H1 (cell line): ENCODE results near the gene RARRES1. TPM values are rescaled to one million over a fixed set of nuclear protein-coding genes. Genes with fewer than 3 reads are reported as not detected.

Experiments used
- CTCF ChIA-PET: fragments of 300-600 bp; sonication (Branson Sonifier 250); formaldehyde crosslinking; loops from one replicate; lab custom pipeline; 2021; ENCODE audit not compliant: partially characterized antibody; lab: Charles Lee
- POLR2A ChIA-PET: fragments of 300-600 bp; sonication (Branson Sonifier 250); formaldehyde crosslinking; loops from one replicate; lab custom pipeline; 2021; ENCODE audit warnings: inconsistent platforms; ENCODE audit not compliant: partially characterized antibody; lab: Charles Lee
- DNase-seq, 2 experiments: peaks; one replicate each; pipeline versions ENCODE4 v3.0.0 to v3.0.0-alpha.2; 2010 to 2022; ENCODE audit warnings: low spot score in 2 of 2, low read depth in 1 of 2, mixed read lengths in 1 of 2
- FAIRE-seq: peaks from 2 replicates; lab custom pipeline; 2011; peaks lifted over from hg19 to GRCh38; lab: Jason Lieb, UNC
- H2AFZ ChIP-seq: 2 replicates; pipeline ENCODE4 v1.8.1; 2012; ENCODE audit warnings: low read length, inconsistent platforms
- H2AK5ac ChIP-seq: 2 replicates; pipeline ENCODE4 v1.6.1; 2013; ENCODE audit warnings: low read depth, low read length
- H2BK120ac ChIP-seq: replicated peaks from 2 replicates; pipeline ENCODE3; 2013; ENCODE audit warnings: low read depth, low read length, inconsistent platforms
- H2BK12ac ChIP-seq: 2 replicates; pipeline ENCODE4 v1.6.1; 2013; ENCODE audit warnings: low read depth, low read length
- H2BK15ac ChIP-seq: 2 replicates; pipeline ENCODE4 v1.6.1; 2013; ENCODE audit warnings: low read length
- H2BK20ac ChIP-seq: 2 replicates; pipeline ENCODE4 v1.6.1; 2013; ENCODE audit warnings: low read length
- H2BK5ac ChIP-seq: 2 replicates; pipeline ENCODE4 v1.6.1; 2013; ENCODE audit warnings: low read depth, low read length
- H3K14ac ChIP-seq: 2 replicates; pipeline ENCODE4 v1.6.1; 2013; ENCODE audit warnings: inconsistent platforms; ENCODE audit not compliant: insufficient read length
- H3K18ac ChIP-seq: 2 replicates; pipeline ENCODE4 v1.6.1; 2013; ENCODE audit warnings: low read length; ENCODE audit errors: extremely low read depth
- H3K23ac ChIP-seq: 2 replicates; pipeline ENCODE4 v1.6.1; 2013; ENCODE audit warnings: inconsistent platforms; ENCODE audit not compliant: insufficient read length
- H3K23me2 ChIP-seq: 2 replicates; pipeline ENCODE4 v1.6.1; 2013; ENCODE audit warnings: low read depth, low read length
- H3K27ac ChIP-seq: 2 replicates; pipeline ENCODE4 v1.6.1; 2011; ENCODE audit warnings: low read depth, low read length, inconsistent platforms
- H3K27me3 ChIP-seq, 4 experiments: replicated peaks in 1 of 4; 1 replicate in 1 of 4; 2 replicates in 3 of 4; pipeline versions ENCODE4 v1.6.1 to v1.8.1; 2011 to 2013; ENCODE audit warnings: low read length in 3 of 4, mild to moderate bottlenecking in 3 of 4, inconsistent platforms in 2 of 4, mixed read lengths in 2 of 4, moderate library complexity in 1 of 4; ENCODE audit not compliant: control insufficient read depth in 3 of 4, insufficient read depth in 3 of 4; ENCODE audit errors: extremely low read depth in 1 of 4
- H3K36me3 ChIP-seq, 4 experiments: 2 replicates each; pipeline versions ENCODE4 v1.6.1 to v1.8.1; 2011 to 2013; ENCODE audit warnings: mild to moderate bottlenecking in 4 of 4, low read length in 3 of 4, moderate library complexity in 2 of 4, control low read depth in 1 of 4, inconsistent platforms in 1 of 4; ENCODE audit not compliant: insufficient read depth in 4 of 4, control insufficient read depth in 2 of 4
- H3K4ac ChIP-seq: replicated peaks from 2 replicates; pipeline ENCODE3; 2013; ENCODE audit warnings: low read length, low read depth, mixed read lengths, inconsistent platforms; ENCODE audit not compliant: insufficient read length
- H3K4me1 ChIP-seq, 4 experiments: replicated peaks in 1 of 4; 1 replicate in 1 of 4; 2 replicates in 3 of 4; pipeline versions ENCODE4 v1.6.1 to v1.8.1; 2011 to 2013; ENCODE audit warnings: low read length in 3 of 4, inconsistent platforms in 2 of 4, mixed read lengths in 1 of 4; ENCODE audit not compliant: insufficient read depth in 4 of 4, control insufficient read depth in 3 of 4
- H3K4me2 ChIP-seq, 2 experiments: 2 replicates each; pipeline versions ENCODE4 v1.6.1 to v1.8.1; 2011 to 2013; ENCODE audit warnings: low read depth in 2 of 2, low read length in 2 of 2, control low read depth in 1 of 2, inconsistent platforms in 1 of 2, mild to moderate bottlenecking in 1 of 2; ENCODE audit not compliant: insufficient read depth in 1 of 2
- H3K4me3 ChIP-seq, 4 experiments: fragments of 200-600, 300-600 bp in 1 of 4; sonication (generic), shearing (Covaris generic), sonication (Bioruptor Twin) in 1 of 4; 2 replicates each; pipeline versions ENCODE4 v1.5.1 to v1.8.1; 2011 to 2016; ENCODE audit warnings: low read length in 4 of 4, low read depth in 3 of 4, control low read depth in 2 of 4, inconsistent platforms in 2 of 4, mild to moderate bottlenecking in 2 of 4, mixed read lengths in 1 of 4, moderate library complexity in 1 of 4; ENCODE audit not compliant: insufficient read depth in 2 of 4; ENCODE audit errors: extremely low read depth in 1 of 4
- H3K56ac ChIP-seq: replicated peaks from 2 replicates; pipeline ENCODE3; 2013; ENCODE audit warnings: low read depth, mild to moderate bottlenecking, mixed read lengths, low read length, inconsistent platforms; ENCODE audit not compliant: insufficient read length
- H3K79me1 ChIP-seq: 2 replicates; pipeline ENCODE4 v1.6.1; 2013; ENCODE audit warnings: low read depth, low read length, control low read depth
- H3K79me2 ChIP-seq, 2 experiments: 2 replicates each; pipeline versions ENCODE4 v1.6.1 to v1.8.1; 2012 to 2013; ENCODE audit warnings: low read length in 2 of 2, mild to moderate bottlenecking in 2 of 2, inconsistent platforms in 1 of 2; ENCODE audit not compliant: insufficient read depth in 2 of 2, control insufficient read depth in 1 of 2
- H3K9ac ChIP-seq, 4 experiments: replicated peaks in 1 of 4; 1 replicate in 1 of 4; 2 replicates in 3 of 4; pipeline versions ENCODE4 v1.6.1 to v1.8.1; 2011 to 2013; ENCODE audit warnings: low read depth in 3 of 4, low read length in 3 of 4, control low read depth in 2 of 4, mild to moderate bottlenecking in 2 of 4, moderate library complexity in 2 of 4, inconsistent platforms in 1 of 4; ENCODE audit errors: extremely low read depth in 1 of 4
- H3K9me3 ChIP-seq, 2 experiments: 2 replicates each; pipeline versions ENCODE4 v1.6.1 to v1.8.1; 2012 to 2013; ENCODE audit warnings: mild to moderate bottlenecking in 2 of 2, moderate library complexity in 2 of 2, control low read depth in 1 of 2, inconsistent platforms in 1 of 2, low read depth in 1 of 2, low read length in 1 of 2, mixed read lengths in 1 of 2; ENCODE audit not compliant: insufficient read depth in 2 of 2
- H4K20me1 ChIP-seq, 2 experiments: replicated peaks in 1 of 2; 2 replicates each; pipeline versions ENCODE3 to v1.8.1; 2011 to 2013; ENCODE audit warnings: inconsistent platforms in 2 of 2, low read length in 2 of 2, mild to moderate bottlenecking in 1 of 2; ENCODE audit not compliant: insufficient read depth in 2 of 2, control insufficient read depth in 1 of 2
- H4K5ac ChIP-seq: 2 replicates; pipeline ENCODE4 v1.6.1; 2013; ENCODE audit warnings: low read length, low read depth, mixed read lengths, inconsistent platforms; ENCODE audit not compliant: insufficient read length
- H4K8ac ChIP-seq: 2 replicates; pipeline ENCODE4 v1.8.0; 2013; ENCODE audit warnings: mild to moderate bottlenecking, moderate library complexity, low read length, inconsistent platforms; ENCODE audit not compliant: insufficient read depth; ENCODE audit errors: extremely low read depth
- H4K91ac ChIP-seq: replicated peaks from 2 replicates; pipeline ENCODE3; 2013; ENCODE audit warnings: low read length, mixed read lengths, inconsistent platforms; ENCODE audit not compliant: insufficient read length
- CHD1 ChIP-seq: IDR thresholded peaks from 2 replicates; pipeline ENCODE4 v1.6.1; 2012; ENCODE audit warnings: low read depth, low read length, improper control_type of control experiment
- CHD2 ChIP-seq: IDR thresholded peaks from 2 replicates; pipeline ENCODE4 v1.6.1; 2012; ENCODE audit warnings: low read length, improper control_type of control experiment
- GABPA ChIP-seq: IDR thresholded peaks from 2 replicates; pipeline ENCODE4 v1.6.1; 2011; ENCODE audit warnings: mild to moderate bottlenecking, low read length, moderate library complexity, borderline replicate concordance; ENCODE audit not compliant: insufficient read depth
- GTF2F1 ChIP-seq: IDR thresholded peaks from 2 replicates; pipeline ENCODE4 v1.6.1; 2012; ENCODE audit warnings: low read depth, low read length, improper control_type of control experiment, borderline replicate concordance
- JUN ChIP-seq: IDR thresholded peaks from 2 replicates; pipeline ENCODE4 v1.6.1; 2011; ENCODE audit warnings: low read depth, mild to moderate bottlenecking, improper control_type of control experiment, low read length
- MAFK ChIP-seq: IDR thresholded peaks from 2 replicates; pipeline ENCODE4 v1.6.1; 2012; ENCODE audit warnings: low read depth, mild to moderate bottlenecking, improper control_type of control experiment, low read length
- RXRA ChIP-seq: IDR thresholded peaks from 2 replicates; pipeline ENCODE4 v1.6.1; 2011; ENCODE audit warnings: low read depth, mild to moderate bottlenecking, low read length, moderate library complexity; ENCODE audit not compliant: insufficient read depth
- TEAD4 ChIP-seq: IDR thresholded peaks from 2 replicates; pipeline ENCODE4 v1.6.1; 2012; ENCODE audit warnings: low read depth, low read length, inconsistent platforms, mixed read lengths
- ZNF274 ChIP-seq: IDR thresholded peaks from 2 replicates; pipeline ENCODE4 v1.7.0; 2012; ENCODE audit warnings: low read length, borderline replicate concordance; ENCODE audit errors: extremely low read depth
- WGBS, 2 experiments: shearing (Covaris generic) in 1 of 2; methylation state at CpG; one replicate each; pipeline versions ENCODE4 v1.1.6 to v1.1.7; 2013 to 2015; ENCODE audit warnings: low lambda C conversion rate in 2 of 2, mixed read lengths in 2 of 2, inconsistent platforms in 1 of 2, low coverage in 1 of 2, missing lambda C conversion rate in 1 of 2; ENCODE audit not compliant: insufficient replicate concordance in 2 of 2, insufficient coverage in 1 of 2, insufficient read length in 1 of 2; ENCODE audit errors: extremely low coverage in 1 of 2, missing lambda C conversion rate in 1 of 2; 5-methylcytosine and 5-hydroxymethylcytosine counted together
- polyA plus RNA-seq, 7 experiments: library from polyadenylated mRNA; depleted of rRNA in 3 of 7; stranded (reverse) in 5 of 7; unstranded in 2 of 7; fragments of >200 nt in 5 of 7; fragments of 200-250 nt in 2 of 7; gene quantifications; 1 replicate in 5 of 7; 2 replicates in 1 of 7; 4 replicates in 1 of 7; pipeline versions ENCODE4 v1.2.1 to v1.2.3, GENCODE V29; 2011 to 2013; ENCODE audit warnings: missing spikeins in 2 of 7, mixed read lengths in 2 of 7
- total RNA-seq: library from RNA; stranded (reverse); fragmentation: NEBNext Ultra II Directional; extraction: Animal tissue kit (Norgen Biotek cat#: 25700); gene quantifications from 2 replicates; pipeline ENCODE4 v1.2.1, GENCODE V29; 2021
- TF ChIP-seq, protein P1 (sequence below): IDR thresholded peaks from 2 replicates; pipeline ENCODE4 v1.6.1; 2012; ENCODE audit warnings: inconsistent platforms

Gene RARRES1
- total and polyA plus RNA-seq, 2 of the 8 experiments (the other 6 are each of a cell fraction or from before 2014, with no cell fraction given): 0.26 to 0.71 TPM

GRCh38 chr3:158666416-158666815 is 65.8 kb downstream of the RARRES1 start:
- no peak for TF ChIP-seq CHD1
- no peak for TF ChIP-seq MAFK
- TF ChIP-seq GABPA: no peak
- TF ChIP-seq GTF2F1: no peak
- TF ChIP-seq JUN: no peak
- TF ChIP-seq TEAD4: no peak
- TF ChIP-seq CHD2: no peak
- no peak for TF ChIP-seq RXRA
- TF ChIP-seq, protein P1, sequence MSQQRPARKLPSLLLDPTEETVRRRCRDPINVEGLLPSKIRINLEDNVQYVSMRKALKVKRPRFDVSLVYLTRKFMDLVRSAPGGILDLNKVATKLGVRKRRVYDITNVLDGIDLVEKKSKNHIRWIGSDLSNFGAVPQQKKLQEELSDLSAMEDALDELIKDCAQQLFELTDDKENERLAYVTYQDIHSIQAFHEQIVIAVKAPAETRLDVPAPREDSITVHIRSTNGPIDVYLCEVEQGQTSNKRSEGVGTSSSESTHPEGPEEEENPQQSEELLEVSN: no peak
- TF ChIP-seq ZNF274: no peak
- WGBS, 2 experiments: 93% methylated on average over 3 of the region's 3 CpGs; no CpG with 5 or more reads in 1 of the 2 experiments
- Histone ChIP-seq H3K9ac (no peak overlapping the region), H3K27me3 (no peaks in the 10 kb centered on the region), H3K23me2 (no peaks in the 10 kb centered on the region), H3K4me1 (no peaks in the 10 kb centered on the region), H3K56ac (no peak overlapping the region), H2BK15ac (no peak overlapping the region), H2BK20ac (no peak overlapping the region), H4K8ac (no peak overlapping the region), H3K18ac (no peak overlapping the region), H3K4me2 (no peak overlapping the region), H3K27ac (no peak overlapping the region), H3K36me3 (peaks cover 2 to 49% (median 14%) of the 10 kb centered on the region in 4 experiments; a peak in 7 of 8 replicates), H3K9me3 (no peaks in the 10 kb centered on the region), H2BK5ac (no peak overlapping the region), H3K23ac (no peak overlapping the region), H3K14ac (no peak overlapping the region), H4K5ac (no peak overlapping the region), H2BK120ac (no peak overlapping the region), H2AK5ac (no peak overlapping the region), H4K91ac (no peak overlapping the region), H3K79me2 (no peaks in the 10 kb centered on the region), H3K79me1 (no peaks in the 10 kb centered on the region), H3K4ac (no peak overlapping the region), H4K20me1 (peaks cover 0 to 4% of the 10 kb centered on the region in 2 experiments), H2AFZ (no peak overlapping the region), H3K4me3 (no peak overlapping the region), H2BK12ac (no peak overlapping the region)
- no peak for FAIRE-seq
- ChIA-PET CTCF (no interaction called here), POLR2A (no interaction called here)
- DNase-seq: no peak
